ENCODE results near the gene ENO4. TPM values are rescaled to one million over a fixed set of nuclear protein-coding genes. Genes with fewer than 3 reads are reported as not detected.

ENO4 gene, protein sequence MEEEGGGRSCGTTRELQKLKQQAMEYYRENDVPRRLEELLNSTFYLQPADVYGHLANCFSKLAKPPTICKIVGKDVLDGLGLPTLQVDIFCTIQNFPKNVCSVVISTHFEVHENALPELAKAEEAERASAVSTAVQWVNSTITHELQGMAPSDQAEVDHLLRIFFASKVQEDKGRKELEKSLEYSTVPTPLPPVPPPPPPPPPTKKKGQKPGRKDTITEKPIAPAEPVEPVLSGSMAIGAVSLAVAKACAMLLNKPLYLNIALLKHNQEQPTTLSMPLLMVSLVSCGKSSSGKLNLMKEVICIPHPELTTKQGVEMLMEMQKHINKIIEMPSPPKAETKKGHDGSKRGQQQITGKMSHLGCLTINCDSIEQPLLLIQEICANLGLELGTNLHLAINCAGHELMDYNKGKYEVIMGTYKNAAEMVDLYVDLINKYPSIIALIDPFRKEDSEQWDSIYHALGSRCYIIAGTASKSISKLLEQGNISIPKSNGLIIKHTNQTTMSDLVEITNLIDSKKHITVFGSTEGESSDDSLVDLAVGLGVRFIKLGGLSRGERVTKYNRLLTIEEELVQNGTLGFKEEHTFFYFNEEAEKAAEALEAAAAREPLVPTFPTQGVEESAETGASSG
- 1 to 10 TPM; 1.2 to 6.3 TPM for total RNA-seq
- polyA plus RNA-seq (ENCODE audit: insufficient read length in 2 of 2) = 1 to 10 TPM; 3.1 to 6.3 TPM
- long read RNA-seq, donor 1 = 0 reads
- long read RNA-seq, donor 2, partial matches to known transcripts = 0 of 1 reads
- long read RNA-seq, donor 2, other reads (novel, unspliced or antisense) = 0 of 1 reads
- long read RNA-seq, donor 3 = 0 reads
- long read RNA-seq, donor 4 = 0 reads

DNA sequence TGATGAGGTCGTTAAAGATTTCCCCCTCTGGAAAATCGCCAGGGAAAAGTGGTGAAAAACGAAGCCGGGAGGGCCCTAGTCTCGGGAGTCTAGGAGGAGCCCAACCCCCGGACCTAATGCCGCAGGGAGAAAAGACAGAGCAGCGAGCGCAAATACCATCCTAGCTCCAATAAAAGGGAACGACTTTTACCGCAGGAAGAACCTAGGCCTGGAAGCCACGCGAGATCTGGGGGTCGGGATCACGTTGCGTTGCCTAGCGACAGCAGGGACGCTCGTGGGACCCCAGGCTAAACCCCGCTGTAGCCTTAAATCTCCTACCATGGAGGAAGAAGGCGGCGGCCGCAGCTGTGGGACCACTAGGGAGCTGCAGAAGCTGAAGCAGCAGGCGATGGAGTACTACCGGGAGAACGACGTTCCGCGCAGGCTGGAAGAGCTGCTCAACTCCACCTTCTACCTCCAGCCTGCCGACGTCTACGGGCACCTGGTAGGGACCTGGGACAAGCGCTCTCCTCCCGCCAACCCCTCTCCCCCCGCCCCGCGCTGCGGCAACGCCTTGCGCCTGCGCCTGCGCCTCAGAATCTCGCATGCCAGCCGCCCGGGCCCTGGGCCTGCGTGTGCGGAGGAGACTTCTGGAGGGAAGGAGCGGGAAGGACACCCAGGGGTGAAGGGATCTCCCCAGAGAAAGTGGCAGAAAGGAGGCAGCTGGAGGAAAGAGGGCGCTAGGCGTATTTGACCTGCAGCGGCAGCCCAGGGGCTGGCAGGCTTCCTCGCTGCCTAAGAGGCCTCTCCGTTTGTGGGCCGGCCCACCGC, at the start of gene ENO4:
Gene ENO4 (plus strand): TSS at position 252 of the 810 bp plus-strand sequence. CDS start 68 bp downstream, at position 320.
- Histone ChIP-seq H3K27ac (ENCODE audit: low read depth, low read length) (peak within 1 kb of the TSS; percentile 84), H3K4me3 (ENCODE audit: low read depth, low read length) (peak within 1 kb of the TSS; percentile 80), H3K36me3 (ENCODE audit: control insufficient read depth, insufficient read depth, low read length) (no peaks in the 10 kb centered on the region), H3K27me3 (ENCODE audit: control insufficient read depth, insufficient read depth, low read length) (no peaks in the 10 kb centered on the region), H3K4me1 (ENCODE audit: control insufficient read depth, insufficient read depth, low read length) (peaks cover 14% of the 10 kb centered on the region), H3K9me3 (ENCODE audit: control insufficient read depth, insufficient read depth, low read length) (no peaks in the 10 kb centered on the region)
- peak; percentile 85 to 99 (median 90) for DNase-seq (ENCODE audit: low read depth in 4 of 6, low spot score in 6 of 6)
- WGBS (ENCODE audit: insufficient coverage) = under 1% methylated on average over 54 of the region's 55 CpGs

DNA sequence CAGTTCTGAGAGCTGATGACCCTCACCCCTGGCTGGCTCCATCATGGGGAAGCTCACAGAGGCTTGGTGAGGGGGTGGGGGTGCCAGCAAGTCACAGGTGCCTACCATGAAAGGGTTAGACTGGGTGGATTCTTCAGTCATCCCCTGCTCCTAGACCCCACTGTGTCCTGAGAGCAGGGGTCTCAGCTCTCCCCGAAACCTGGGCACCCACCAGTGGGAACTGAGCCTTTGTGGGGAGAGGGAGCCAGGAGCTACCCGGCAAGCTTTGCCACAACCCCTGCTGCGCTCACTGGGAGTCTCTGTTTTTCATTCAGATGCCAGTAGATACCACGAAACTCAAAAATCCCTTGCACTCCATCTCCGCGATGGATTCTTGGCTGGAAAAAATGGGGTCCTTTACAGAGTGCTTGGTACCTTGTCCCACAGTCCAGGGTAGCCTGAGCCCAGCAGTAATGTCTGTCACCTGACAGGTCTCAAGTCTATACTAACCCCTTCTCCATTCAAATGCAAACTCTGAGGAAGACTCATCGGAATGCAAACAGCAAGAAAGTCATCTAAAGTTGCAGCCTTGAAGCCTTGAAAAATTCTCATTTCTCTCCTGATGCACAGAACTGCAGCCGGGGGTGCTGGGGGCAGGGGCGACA, 48.9 kb upstream of the ENO4 start:
- H3K4me3 ChIP-seq (ENCODE audit: low read depth, low read length) = no peak overlapping the region
- WGBS (ENCODE audit: insufficient coverage) = 75% methylated on average over 9 of the region's 9 CpGs
- H3K9me3 ChIP-seq (ENCODE audit: control insufficient read depth, insufficient read depth, low read length) = no peaks in the 10 kb centered on the region
- DNase-seq (ENCODE audit: low read depth in 4 of 6, low spot score in 6 of 6) = no peak
- H3K27me3 ChIP-seq (ENCODE audit: control insufficient read depth, insufficient read depth, low read length) = peaks cover 3% of the 10 kb centered on the region
- no peak overlapping the region for H3K27ac ChIP-seq (ENCODE audit: low read depth, low read length)
- peaks cover 14% of the 10 kb centered on the region for H3K4me1 ChIP-seq (ENCODE audit: control insufficient read depth, insufficient read depth, low read length)
- no peaks in the 10 kb centered on the region for H3K36me3 ChIP-seq (ENCODE audit: control insufficient read depth, insufficient read depth, low read length)

DNA sequence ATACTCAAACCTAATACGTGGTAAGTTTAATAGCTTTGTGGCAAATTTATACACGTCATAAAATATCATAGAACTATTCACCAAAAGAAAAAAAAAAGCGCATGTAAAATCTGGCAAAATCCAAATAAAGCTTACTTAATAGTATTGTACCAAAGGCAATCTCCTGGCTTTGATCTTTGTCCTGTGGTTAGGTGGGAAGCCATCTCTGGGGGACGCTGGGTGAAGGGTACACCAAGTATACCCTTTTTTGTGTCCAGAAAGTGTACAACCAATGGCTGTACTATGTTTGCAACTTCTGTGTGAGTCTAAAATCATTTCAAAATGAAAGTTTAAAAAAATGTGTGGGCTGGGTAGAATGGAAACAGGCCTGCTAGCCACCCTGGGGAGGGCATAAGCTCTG, 47.6 kb upstream of the ENO4 start:
- Histone ChIP-seq H3K27me3 (ENCODE audit: control insufficient read depth, insufficient read depth, low read length) (peaks cover 3% of the 10 kb centered on the region), H3K27ac (ENCODE audit: low read depth, low read length) (no peak overlapping the region), H3K36me3 (ENCODE audit: control insufficient read depth, insufficient read depth, low read length) (no peaks in the 10 kb centered on the region), H3K4me1 (ENCODE audit: control insufficient read depth, insufficient read depth, low read length) (peaks cover 14% of the 10 kb centered on the region), H3K9me3 (ENCODE audit: control insufficient read depth, insufficient read depth, low read length) (no peaks in the 10 kb centered on the region), H3K4me3 (ENCODE audit: low read depth, low read length) (no peak overlapping the region)
- no peak for DNase-seq (ENCODE audit: low read depth in 4 of 6, low spot score in 6 of 6)
- no CpG with 5 or more reads among the region's 4 CpGs for WGBS (ENCODE audit: insufficient coverage)

DNA sequence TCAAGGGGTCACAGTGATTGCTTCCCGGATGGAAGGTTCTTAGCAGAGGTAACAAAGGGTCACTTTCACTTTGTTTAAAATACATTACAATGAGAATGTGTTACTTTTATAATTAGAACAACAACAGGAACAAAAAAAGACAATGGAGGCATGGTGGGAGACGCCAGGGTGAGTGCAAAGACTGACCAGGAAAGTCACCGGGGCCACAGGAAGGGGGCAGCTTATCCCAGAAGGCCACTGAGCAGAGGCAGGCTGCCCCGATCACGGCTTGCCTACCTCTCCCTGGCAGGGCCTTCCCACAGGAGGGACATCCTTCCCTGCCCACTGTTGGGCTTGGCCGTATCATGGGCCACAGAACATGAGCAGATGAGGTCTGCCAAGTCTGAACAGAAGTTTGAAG, 46.8 kb upstream of the ENO4 start:
- peaks cover 3% of the 10 kb centered on the region for H3K27me3 ChIP-seq (ENCODE audit: control insufficient read depth, insufficient read depth, low read length)
- no peaks in the 10 kb centered on the region for H3K9me3 ChIP-seq (ENCODE audit: control insufficient read depth, insufficient read depth, low read length)
- 80% methylated on average over 5 of the region's 6 CpGs for WGBS (ENCODE audit: insufficient coverage)
- H3K27ac ChIP-seq (ENCODE audit: low read depth, low read length) = no peak overlapping the region
- no peak for DNase-seq (ENCODE audit: low read depth in 4 of 6, low spot score in 6 of 6)
- H3K4me3 ChIP-seq (ENCODE audit: low read depth, low read length) = no peak overlapping the region
- no peaks in the 10 kb centered on the region for H3K36me3 ChIP-seq (ENCODE audit: control insufficient read depth, insufficient read depth, low read length)
- H3K4me1 ChIP-seq (ENCODE audit: control insufficient read depth, insufficient read depth, low read length) = peaks cover 14% of the 10 kb centered on the region

DNA sequence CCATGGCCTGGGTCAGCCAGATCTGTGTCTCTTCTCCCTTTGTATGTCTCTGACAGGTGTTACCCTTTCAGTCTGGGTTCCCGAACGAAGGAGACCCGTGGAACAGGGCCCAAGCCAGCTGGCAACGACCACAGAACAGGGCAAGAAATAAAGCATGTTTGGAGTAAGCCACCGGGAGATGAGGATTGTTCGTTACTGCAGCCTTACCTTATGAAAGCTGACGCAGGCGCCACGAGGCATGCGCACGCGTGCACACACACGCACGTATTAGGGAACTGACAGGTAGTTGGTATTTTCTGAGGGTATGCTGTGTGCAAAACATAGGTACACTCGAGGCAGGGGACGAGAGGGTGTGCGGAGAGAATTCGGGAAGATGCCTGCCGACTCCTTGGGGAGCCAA, 46.4 kb upstream of the ENO4 start:
- H3K4me1 ChIP-seq (ENCODE audit: control insufficient read depth, insufficient read depth, low read length) = peaks cover 14% of the 10 kb centered on the region
- H3K9me3 ChIP-seq (ENCODE audit: control insufficient read depth, insufficient read depth, low read length) = no peaks in the 10 kb centered on the region
- no peaks in the 10 kb centered on the region for H3K36me3 ChIP-seq (ENCODE audit: control insufficient read depth, insufficient read depth, low read length)
- H3K4me3 ChIP-seq (ENCODE audit: low read depth, low read length) = no peak overlapping the region
- no peak overlapping the region for H3K27ac ChIP-seq (ENCODE audit: low read depth, low read length)
- H3K27me3 ChIP-seq (ENCODE audit: control insufficient read depth, insufficient read depth, low read length) = peaks cover 3% of the 10 kb centered on the region
- 86% methylated on average over 19 of the region's 19 CpGs for WGBS (ENCODE audit: insufficient coverage)
- no peak for DNase-seq (ENCODE audit: low read depth in 4 of 6, low spot score in 6 of 6)

DNA sequence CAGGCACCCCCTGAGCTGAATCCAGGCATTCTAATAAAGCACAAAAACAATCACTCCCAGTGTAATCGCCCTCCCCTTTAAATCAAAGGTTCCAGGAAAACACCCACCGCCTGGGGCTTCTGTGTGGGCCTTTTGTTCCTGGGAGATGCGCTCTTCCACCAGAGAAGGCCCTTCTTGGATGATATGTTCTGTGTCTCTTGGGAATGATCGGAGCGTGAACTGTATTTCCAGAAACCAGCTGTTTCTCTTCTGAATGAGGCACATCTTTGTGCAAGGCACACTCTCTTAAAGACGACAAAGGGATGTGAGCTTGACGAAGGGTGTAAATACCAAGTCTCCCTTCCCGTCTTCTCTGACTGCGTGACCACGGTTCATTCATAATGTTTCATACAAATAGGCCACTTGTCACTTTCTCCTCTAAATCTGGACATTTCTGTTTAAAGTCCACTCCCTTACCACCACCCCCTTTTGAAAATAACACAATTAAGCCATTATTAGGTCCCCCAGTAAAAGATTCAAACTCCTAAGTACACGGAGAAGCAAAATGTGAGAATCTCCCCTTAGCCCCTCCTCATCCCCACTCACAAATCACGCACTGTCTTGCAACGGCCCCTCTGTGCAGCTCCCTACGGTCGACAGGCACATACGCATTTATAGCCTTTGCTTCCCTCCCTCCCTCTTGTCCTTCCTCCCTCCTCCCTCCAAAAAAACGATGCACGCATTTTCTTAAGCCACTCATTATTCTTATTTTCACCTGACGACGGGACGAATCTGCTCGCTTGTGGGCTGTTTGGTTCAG, 45.6 kb upstream of the ENO4 start:
- DNase-seq (ENCODE audit: low read depth in 4 of 6, low spot score in 6 of 6) = peak in 2 of 6 donors; percentile 31 to 76
- Histone ChIP-seq H3K27ac (ENCODE audit: low read depth, low read length) (no peak overlapping the region), H3K36me3 (ENCODE audit: control insufficient read depth, insufficient read depth, low read length) (no peaks in the 10 kb centered on the region)

DNA sequence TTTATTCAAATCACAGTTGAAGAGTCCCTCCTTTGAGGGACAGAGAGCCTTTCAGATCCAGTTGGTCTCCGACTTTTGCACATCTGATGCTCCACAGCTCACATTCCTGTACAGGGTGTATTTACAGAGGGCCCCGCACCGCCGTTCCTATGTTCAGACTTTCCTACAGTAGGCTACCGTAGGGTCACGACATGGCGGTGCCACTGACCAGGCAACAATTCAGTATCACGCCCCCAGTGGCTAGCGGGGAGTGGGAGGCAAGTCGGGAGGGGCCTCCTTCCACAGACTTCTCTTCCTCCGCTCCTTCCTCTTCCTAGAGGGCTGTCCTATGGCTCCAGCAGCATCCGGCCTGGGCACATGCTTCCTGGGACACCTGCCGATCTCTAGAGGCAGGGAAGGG, 40.6 kb upstream of the ENO4 start:
- 98% methylated on average over 10 of the region's 13 CpGs for WGBS (ENCODE audit: insufficient coverage)
- no peaks in the 10 kb centered on the region for H3K9me3 ChIP-seq (ENCODE audit: control insufficient read depth, insufficient read depth, low read length)
- no peaks in the 10 kb centered on the region for H3K27me3 ChIP-seq (ENCODE audit: control insufficient read depth, insufficient read depth, low read length)
- DNase-seq (ENCODE audit: low read depth in 4 of 6, low spot score in 6 of 6) = no peak
- no peak overlapping the region for H3K4me3 ChIP-seq (ENCODE audit: low read depth, low read length)
- H3K4me1 ChIP-seq (ENCODE audit: control insufficient read depth, insufficient read depth, low read length) = peaks cover 9% of the 10 kb centered on the region
- no peak overlapping the region for H3K27ac ChIP-seq (ENCODE audit: low read depth, low read length)
- H3K36me3 ChIP-seq (ENCODE audit: control insufficient read depth, insufficient read depth, low read length) = no peaks in the 10 kb centered on the region

More for the DNA sequence above, 45.6 kb upstream of the ENO4 start:
- no peaks in the 10 kb centered on the region for H3K9me3 ChIP-seq (ENCODE audit: control insufficient read depth, insufficient read depth, low read length)
- peaks cover 14% of the 10 kb centered on the region for H3K4me1 ChIP-seq (ENCODE audit: control insufficient read depth, insufficient read depth, low read length)
- WGBS (ENCODE audit: insufficient coverage) = 46% methylated on average over 20 of the region's 22 CpGs
- H3K4me3 ChIP-seq (ENCODE audit: low read depth, low read length) = no peak overlapping the region
- H3K27me3 ChIP-seq (ENCODE audit: control insufficient read depth, insufficient read depth, low read length) = peaks cover 3% of the 10 kb centered on the region

DNA sequence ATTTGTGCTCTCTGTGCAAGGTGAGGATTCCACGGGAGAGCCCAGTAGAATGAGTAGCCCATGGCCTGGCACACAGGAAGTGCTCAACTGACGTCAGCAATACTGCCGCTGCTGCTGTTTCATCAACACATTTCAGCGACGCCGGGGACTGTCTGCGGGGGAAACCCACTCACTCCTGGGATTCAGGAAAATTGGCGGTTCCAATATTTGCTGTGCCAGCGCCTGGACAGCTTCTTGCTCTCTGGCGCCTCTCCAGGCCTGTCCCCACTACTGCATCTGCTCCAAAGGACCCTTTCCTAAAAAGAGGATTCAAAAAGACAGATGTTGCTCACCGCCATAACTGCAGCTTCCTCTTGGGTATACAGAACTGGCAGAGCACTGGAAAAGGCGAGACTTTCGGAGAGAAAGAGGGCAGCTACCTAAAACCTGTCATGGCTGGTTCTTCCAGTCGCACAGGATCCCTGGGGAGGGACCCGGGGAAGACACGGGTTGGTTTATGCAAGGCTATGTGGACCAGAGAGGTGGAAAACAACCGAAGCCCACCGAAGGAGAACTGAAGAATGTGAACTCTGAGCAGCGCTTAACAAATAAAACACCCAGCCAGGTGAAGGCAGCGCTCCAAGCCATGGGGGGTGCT, 39.7 kb upstream of the ENO4 start:
- 51% methylated on average over 17 of the region's 20 CpGs for WGBS (ENCODE audit: insufficient coverage)
- peak in 2 of 6 donors; percentile 28 to 71 for DNase-seq (ENCODE audit: low read depth in 4 of 6, low spot score in 6 of 6)

More for the DNA sequence above, 39.7 kb upstream of the ENO4 start:
- Histone ChIP-seq H3K4me3 (ENCODE audit: low read depth, low read length) (no peak overlapping the region), H3K27ac (ENCODE audit: low read depth, low read length) (no peak overlapping the region), H3K36me3 (ENCODE audit: control insufficient read depth, insufficient read depth, low read length) (no peaks in the 10 kb centered on the region), H3K9me3 (ENCODE audit: control insufficient read depth, insufficient read depth, low read length) (no peaks in the 10 kb centered on the region), H3K4me1 (ENCODE audit: control insufficient read depth, insufficient read depth, low read length) (peaks cover 2% of the 10 kb centered on the region), H3K27me3 (ENCODE audit: control insufficient read depth, insufficient read depth, low read length) (no peaks in the 10 kb centered on the region)

Data from spinal cord (tissue), 10 donors.